ENCODE measurements around the gene UNC50.

DNA sequence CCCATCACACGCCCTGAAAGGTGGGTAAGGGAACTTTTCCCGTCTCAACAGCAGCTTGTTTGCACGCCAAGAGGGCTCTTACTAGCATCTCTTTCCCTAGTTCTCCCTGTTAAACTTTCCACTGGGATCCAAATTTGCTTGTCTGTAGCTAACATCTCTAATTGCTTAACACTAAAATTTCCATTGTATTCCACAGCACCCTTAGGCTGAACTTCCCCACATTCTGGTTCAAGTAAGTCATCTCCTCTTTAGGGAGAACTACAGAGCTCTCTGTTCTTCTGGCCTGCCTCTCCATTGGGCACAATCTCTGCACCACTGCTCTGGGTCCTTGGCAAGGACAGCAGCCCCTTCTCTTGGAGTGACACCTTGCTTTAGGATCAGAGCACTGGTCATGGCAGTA lies 24.0 kb downstream of the UNC50 start:
- TF ChIP-seq, protein P1, sequence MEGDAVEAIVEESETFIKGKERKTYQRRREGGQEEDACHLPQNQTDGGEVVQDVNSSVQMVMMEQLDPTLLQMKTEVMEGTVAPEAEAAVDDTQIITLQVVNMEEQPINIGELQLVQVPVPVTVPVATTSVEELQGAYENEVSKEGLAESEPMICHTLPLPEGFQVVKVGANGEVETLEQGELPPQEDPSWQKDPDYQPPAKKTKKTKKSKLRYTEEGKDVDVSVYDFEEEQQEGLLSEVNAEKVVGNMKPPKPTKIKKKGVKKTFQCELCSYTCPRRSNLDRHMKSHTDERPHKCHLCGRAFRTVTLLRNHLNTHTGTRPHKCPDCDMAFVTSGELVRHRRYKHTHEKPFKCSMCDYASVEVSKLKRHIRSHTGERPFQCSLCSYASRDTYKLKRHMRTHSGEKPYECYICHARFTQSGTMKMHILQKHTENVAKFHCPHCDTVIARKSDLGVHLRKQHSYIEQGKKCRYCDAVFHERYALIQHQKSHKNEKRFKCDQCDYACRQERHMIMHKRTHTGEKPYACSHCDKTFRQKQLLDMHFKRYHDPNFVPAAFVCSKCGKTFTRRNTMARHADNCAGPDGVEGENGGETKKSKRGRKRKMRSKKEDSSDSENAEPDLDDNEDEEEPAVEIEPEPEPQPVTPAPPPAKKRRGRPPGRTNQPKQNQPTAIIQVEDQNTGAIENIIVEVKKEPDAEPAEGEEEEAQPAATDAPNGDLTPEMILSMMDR (IDR thresholded peaks at IDR 0.05) = no peak
- no peak for TF ChIP-seq EZH2 (IDR thresholded peaks at IDR 0.05; ENCODE audit: borderline replicate concordance, insufficient read depth, low read depth, low read length, poor library complexity, severe bottlenecking)

Data from B cell (primary cell).